ENCODE measurements around the gene GRK5. TPM values are rescaled to one million over a fixed set of nuclear protein-coding genes. Genes with fewer than 3 reads are reported as not detected.
A peak's percentile ranks its signal among the peaks of the same experiment; 100 is the strongest.

GRK5 gene
- total RNA-seq, 1 donor from 2014 or later: 21.3 TPM

DNA sequence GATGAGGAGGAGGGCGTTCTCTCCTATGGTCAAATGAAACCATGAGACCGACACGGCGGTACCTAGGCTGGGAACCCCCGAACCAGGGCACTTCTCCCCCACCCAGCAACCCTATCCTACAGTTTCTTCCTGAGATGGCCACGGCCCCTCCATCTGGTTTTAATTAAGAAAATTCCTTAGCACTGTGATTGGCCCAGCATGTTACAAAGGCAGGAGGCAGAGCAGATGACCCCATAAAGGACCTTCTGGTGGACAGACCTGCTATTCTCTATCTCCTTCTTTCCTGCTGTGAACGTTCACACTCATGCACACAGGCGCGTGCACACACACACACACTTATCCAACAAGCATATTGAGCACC is 205.7 kb downstream of the GRK5 start:
- no peak overlapping the region for H3K4me3 Mint-ChIP-seq
- POLR2A ChIA-PET: no interaction called here
- CTCF ChIA-PET: no interaction called here
- H3K36me3 Mint-ChIP-seq (ENCODE audit: low read depth): peaks cover 23% of the 10 kb centered on the region
- intact Hi-C loops (cut with micrococcal nuclease): no loop called here
- TF ChIP-seq, protein P1, sequence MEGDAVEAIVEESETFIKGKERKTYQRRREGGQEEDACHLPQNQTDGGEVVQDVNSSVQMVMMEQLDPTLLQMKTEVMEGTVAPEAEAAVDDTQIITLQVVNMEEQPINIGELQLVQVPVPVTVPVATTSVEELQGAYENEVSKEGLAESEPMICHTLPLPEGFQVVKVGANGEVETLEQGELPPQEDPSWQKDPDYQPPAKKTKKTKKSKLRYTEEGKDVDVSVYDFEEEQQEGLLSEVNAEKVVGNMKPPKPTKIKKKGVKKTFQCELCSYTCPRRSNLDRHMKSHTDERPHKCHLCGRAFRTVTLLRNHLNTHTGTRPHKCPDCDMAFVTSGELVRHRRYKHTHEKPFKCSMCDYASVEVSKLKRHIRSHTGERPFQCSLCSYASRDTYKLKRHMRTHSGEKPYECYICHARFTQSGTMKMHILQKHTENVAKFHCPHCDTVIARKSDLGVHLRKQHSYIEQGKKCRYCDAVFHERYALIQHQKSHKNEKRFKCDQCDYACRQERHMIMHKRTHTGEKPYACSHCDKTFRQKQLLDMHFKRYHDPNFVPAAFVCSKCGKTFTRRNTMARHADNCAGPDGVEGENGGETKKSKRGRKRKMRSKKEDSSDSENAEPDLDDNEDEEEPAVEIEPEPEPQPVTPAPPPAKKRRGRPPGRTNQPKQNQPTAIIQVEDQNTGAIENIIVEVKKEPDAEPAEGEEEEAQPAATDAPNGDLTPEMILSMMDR (IDR thresholded peaks at IDR 0.05): no peak
- H3K4me1 Mint-ChIP-seq: peaks cover 2% of the 10 kb centered on the region
- no peak for ATAC-seq (ENCODE audit: low read depth)
- no peak for DNase-seq
- no peaks in the 10 kb centered on the region for H3K27me3 Mint-ChIP-seq
- H3K9me3 Mint-ChIP-seq: no peaks in the 10 kb centered on the region
- H3K27ac Mint-ChIP-seq: no peak overlapping the region

DNA sequence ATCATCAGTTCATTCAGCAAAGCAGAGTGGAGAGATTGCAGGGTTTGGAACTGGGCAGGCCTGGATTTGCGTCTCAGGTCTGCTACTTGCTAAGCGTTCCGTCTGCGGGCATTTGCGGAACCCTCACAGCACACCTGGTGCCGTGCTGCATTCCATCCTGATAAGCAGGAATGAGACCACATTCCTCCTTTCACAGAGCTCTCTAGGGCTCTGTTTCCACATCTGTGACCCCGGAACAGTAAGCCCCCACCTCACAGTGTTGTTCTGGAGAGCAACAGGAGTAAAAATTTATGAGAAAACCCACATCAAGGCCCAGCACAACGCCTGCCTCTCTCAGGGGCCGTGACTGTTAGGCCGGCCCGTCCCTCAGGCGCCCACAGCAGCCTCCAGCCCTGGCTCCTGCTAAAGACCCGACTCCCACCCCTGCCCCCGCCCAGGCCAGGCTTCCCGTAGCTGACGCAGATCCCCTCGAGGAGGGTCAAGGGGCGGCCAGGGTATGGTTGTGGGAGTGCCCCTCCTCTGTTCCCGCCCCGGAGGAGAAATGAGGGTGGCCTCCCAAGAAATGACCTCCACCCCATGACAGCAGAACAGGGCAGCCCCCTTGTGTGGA is 206.2 kb downstream of the GRK5 start:
- POLR2A ChIA-PET: interaction anchor here (1.1 kb wide), 1 partner anchor 206 kb away, joined by 6 read pairs; the partner anchor contains the start of gene GRK5
- intact Hi-C loops (cut with micrococcal nuclease): no loop called here
- CTCF ChIA-PET: interaction anchor here (0.9 kb wide), 1 partner anchor 207 kb away, joined by 3 read pairs; no protein-coding TSS in a partner anchor
- ATAC-seq (ENCODE audit: low read depth): no peak
- H3K4me3 Mint-ChIP-seq: no peak overlapping the region
- DNase-seq: no peak
- H3K27ac Mint-ChIP-seq: no peak overlapping the region
- H3K4me1 Mint-ChIP-seq: peaks cover 2% of the 10 kb centered on the region
- peaks cover 22% of the 10 kb centered on the region for H3K36me3 Mint-ChIP-seq (ENCODE audit: low read depth)
- H3K9me3 Mint-ChIP-seq: no peaks in the 10 kb centered on the region
- H3K27me3 Mint-ChIP-seq: no peaks in the 10 kb centered on the region
- TF ChIP-seq, protein P1 (IDR thresholded peaks at IDR 0.05): no peak

DNA sequence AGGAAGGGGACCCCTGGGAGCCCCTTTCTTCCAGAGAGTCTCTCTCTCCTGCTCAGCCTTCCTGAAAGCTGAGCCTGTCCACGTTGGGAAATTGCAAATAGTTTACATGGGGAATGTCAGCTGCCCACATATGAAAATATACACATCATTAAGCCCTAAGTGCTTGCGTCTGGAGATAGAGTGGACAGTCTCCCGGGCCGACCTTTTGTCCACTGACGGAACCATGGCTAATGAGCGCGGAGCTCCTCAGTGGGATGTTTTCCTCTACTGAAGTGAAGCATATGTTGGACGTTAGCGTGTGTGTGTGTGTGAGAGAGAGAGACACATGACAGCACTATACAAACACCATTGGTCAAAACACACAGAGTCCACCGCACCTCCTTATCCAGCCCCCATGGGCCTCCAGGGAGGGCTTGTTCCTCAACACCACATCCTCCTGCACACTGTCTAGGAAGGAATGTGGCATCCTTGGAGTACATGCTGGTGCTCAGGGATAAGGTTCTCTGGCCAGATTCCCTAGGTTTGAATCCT is 206.8 kb downstream of the GRK5 start:
- H3K36me3 Mint-ChIP-seq (ENCODE audit: low read depth): peaks cover 20% of the 10 kb centered on the region
- ChIA-PET POLR2A (interaction anchor here (0.7 to 1.1 kb wide), 2 partner anchors 110 to 207 kb away, joined by 3 to 6 read pairs; partner anchors contain the start of gene GRK5), CTCF (interaction anchor here (0.6 to 6.6 kb wide), 3 partner anchors 32 to 207 kb away, joined by 3 to 80 read pairs (median 3); partner anchors contain the start of gene GRK5)
- no peak overlapping the region for H3K27ac Mint-ChIP-seq
- no peaks in the 10 kb centered on the region for H3K9me3 Mint-ChIP-seq
- TF ChIP-seq, protein P1 (IDR thresholded peaks at IDR 0.05): no peak
- intact Hi-C loops (cut with micrococcal nuclease): no loop called here
- H3K4me3 Mint-ChIP-seq: no peak overlapping the region
- no peak for DNase-seq
- peaks cover 2% of the 10 kb centered on the region for H3K4me1 Mint-ChIP-seq
- no peaks in the 10 kb centered on the region for H3K27me3 Mint-ChIP-seq
- no peak for ATAC-seq (ENCODE audit: low read depth)

DNA sequence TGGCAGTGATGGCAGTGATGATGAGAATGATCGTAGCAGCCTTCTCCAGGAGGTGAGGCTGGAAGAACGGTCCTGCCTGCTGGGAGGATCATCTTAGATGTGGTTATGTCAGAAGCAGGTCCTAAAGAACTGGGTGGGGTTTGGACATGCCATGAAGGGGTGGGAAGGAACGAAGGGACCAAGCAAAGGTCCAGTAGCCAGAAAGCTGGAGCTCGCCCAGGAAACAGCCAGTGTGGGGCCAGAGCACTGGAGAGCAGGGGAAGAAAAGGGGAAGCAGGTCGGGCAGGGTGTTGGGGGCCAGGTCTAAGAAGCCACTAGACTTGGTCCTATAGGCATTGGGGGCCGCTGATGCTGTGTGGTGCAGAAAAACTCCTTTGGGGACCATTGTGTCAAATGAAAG is 207.8 kb downstream of the GRK5 start:
- Mint-ChIP-seq H3K27me3 (no peaks in the 10 kb centered on the region), H3K36me3 (ENCODE audit: low read depth) (peaks cover 21% of the 10 kb centered on the region), H3K4me3 (no peak overlapping the region), H3K27ac (peak overlapping the region; percentile 52), H3K4me1 (peaks cover 2% of the 10 kb centered on the region), H3K9me3 (no peaks in the 10 kb centered on the region)
- CTCF ChIA-PET: interaction anchor here (0.6 to 6.6 kb wide), 3 partner anchors 33 to 215 kb away, joined by 3 to 80 read pairs (median 44); partner anchors contain the start of gene GRK5
- DNase-seq: no peak
- no peak for ATAC-seq (ENCODE audit: low read depth)
- TF ChIP-seq, protein P1 (IDR thresholded peaks at IDR 0.05): no peak
- POLR2A ChIA-PET: interaction anchor here (0.7 kb wide), 1 partner anchor 111 kb away, joined by 3 read pairs; no protein-coding TSS in a partner anchor
- intact Hi-C loops (cut with micrococcal nuclease): loop anchor here (5.0 kb wide), 1 partner anchor 278 kb away; no protein-coding TSS in a partner anchor

Data from activated B cell treated with CpG ODN at 0.5 μM for 24 hours (primary cell).